Stimulated activated CD4-positive, alpha-beta T cell treated with anti-CD3 and anti-CD28 coated beads, Interleukin-1b, Interleukin-23, amount 100 ng/mL, for 24 hours (primary cell): ENCODE data around the gene MON1A.
"Not testable (repeated sequence)": the region's sequence is repeated elsewhere in the genome, so short reads cannot be mapped to it uniquely, and the experiment has no call there.

Experiments
- DNase-seq, 4 experiments: peaks; one replicate each; pipeline ENCODE4 v3.0.0-alpha.2; 2020; ENCODE audit warnings: low read depth in 4 of 4, low spot score in 1 of 4

The MON1A gene

GRCh38 chr3:49924683-49925082 lies 4.9 kb downstream of the MON1A start:
- no peak for DNase-seq

GRCh38 chr3:49917806-49918590 lies 11.6 kb downstream of the MON1A start:
- DNase-seq = not testable (repeated sequence)

GRCh38 chr3:49916686-49917085 lies 12.9 kb downstream of the MON1A start:
- no peak for DNase-seq

- no peak for DNase-seq
Measured at GRCh38 chr3:49914906-49915305, 14.7 kb downstream of the MON1A start.

GRCh38 chr3:49912881-49913281 lies 16.7 kb downstream of the MON1A start:
- no peak for DNase-seq

GRCh38 chr3:49911611-49912010 lies 18.0 kb downstream of the MON1A start:
- DNase-seq = no peak

- no peak for DNase-seq
Measured at GRCh38 chr3:49911124-49911420, 18.5 kb downstream of the MON1A start.

GRCh38 chr3:49910409-49911123 lies 19.0 kb downstream of the MON1A start:
- no peak for DNase-seq

- no peak for DNase-seq
Measured at GRCh38 chr3:49908373-49909199, 21.0 kb downstream of the MON1A start.

GRCh38 chr3:49906073-49906743 lies 23.4 kb downstream of the MON1A start:
- peak; percentile 13 to 44 (median 16) for DNase-seq

- DNase-seq = not testable (repeated sequence)
Measured at GRCh38 chr3:49904448-49904847, 25.2 kb downstream of the MON1A start.

GRCh38 chr3:49903451-49904424 lies 25.9 kb downstream of the MON1A start, which contains the start of gene MST1R:
Gene MST1R (minus strand): TSS chr3:49903873. CDS start chr3:49903609, 264 bp downstream.
- peak; percentile 46 to 82 (median 62) for DNase-seq

- DNase-seq = no peak
Measured at GRCh38 chr3:49902511-49903345, 26.9 kb downstream of the MON1A start.

- no peak for DNase-seq
Measured at GRCh38 chr3:49901366-49902339, 28.0 kb downstream of the MON1A start.

GRCh38 chr3:49900491-49901153 lies 29.0 kb downstream of the MON1A start:
- DNase-seq = no peak

- DNase-seq = no peak
Measured at GRCh38 chr3:49899815-49900214, 29.8 kb downstream of the MON1A start.

GRCh38 chr3:49898991-49899390 lies 30.6 kb downstream of the MON1A start:
- no peak for DNase-seq
